Measurements from ENCODE around the gene ENSA.

Gene ENSA

DNA sequence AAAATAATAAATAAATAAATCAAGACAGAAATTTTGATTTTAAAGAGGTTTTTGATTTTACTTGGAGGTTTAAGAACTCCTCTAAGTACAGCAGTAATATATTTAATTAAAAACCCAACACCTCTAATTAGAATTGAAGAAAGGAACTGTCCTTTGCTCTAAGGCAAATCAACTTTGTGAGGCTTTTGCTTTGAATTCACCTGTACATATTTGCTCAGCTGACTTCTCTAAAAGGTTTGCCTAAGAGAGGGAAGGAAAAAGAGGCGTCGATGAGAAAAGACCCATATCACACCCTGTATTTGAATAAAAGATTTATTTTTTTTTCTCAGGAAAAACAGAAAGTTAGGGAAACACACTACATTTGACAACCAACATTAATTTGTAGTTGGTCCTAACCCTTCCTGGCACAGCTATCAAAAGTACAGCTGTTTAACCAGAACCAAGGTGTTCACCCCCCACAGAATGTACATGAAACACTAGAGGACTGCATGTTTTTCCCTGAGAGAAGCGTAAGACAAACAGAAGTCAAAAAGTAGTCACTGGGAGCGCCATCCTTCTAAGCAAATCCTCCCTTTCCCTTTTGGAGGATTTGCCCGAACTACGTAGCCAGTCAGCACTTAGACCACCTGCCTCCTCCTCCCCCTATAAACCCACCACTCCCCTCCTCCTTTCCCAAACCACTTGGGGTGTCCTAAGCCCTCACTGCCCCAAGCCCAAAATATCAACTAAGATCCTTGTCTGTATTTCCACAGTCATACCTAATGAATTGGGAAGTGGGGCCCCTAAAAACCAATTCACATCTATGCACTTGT, 54.9 kb downstream of the ENSA start:
- TF ChIP-seq CTCF (conservative IDR thresholded peaks at IDR 0.05; ENCODE audit: low read depth, low read length) = no peak
- DNase-seq (ENCODE audit: low read depth) = peak; percentile 46
- peak overlapping the region; percentile 99 for H3K4me3 ChIP-seq (ENCODE audit: low read depth, low read length)

DNA sequence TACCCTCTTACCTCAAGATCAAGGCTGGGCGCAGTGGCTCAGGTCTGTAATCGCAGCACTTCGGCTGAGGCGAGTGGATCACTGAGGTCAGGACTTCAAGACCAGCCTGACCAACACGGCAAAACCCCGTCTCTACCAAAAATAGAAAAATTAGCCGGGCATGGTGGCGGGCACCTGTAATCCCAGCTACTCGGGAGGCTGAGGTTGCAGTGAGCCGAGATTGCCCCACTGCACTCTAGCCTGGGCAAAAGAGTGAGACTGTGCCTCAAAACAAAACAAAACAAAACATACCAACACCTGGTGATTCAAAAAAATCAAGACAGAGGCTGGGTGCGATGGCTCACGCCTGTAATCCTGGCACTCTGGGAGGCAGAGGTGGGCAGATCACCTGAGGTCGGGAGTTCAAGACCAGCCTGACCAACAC, 55.8 kb downstream of the ENSA start:
- DNase-seq (ENCODE audit: low read depth) = peak; percentile 12
- H3K4me3 ChIP-seq (ENCODE audit: low read depth, low read length) = peak overlapping the region; percentile 19

GRCh38 chr1:150572918-150573647, 56.3 kb downstream of the ENSA start:
- DNase-seq (ENCODE audit: low read depth) = peak; percentile 41
- TF ChIP-seq CTCF (conservative IDR thresholded peaks at IDR 0.05; ENCODE audit: low read depth, low read length) = no peak
- H3K4me3 ChIP-seq (ENCODE audit: low read depth, low read length) = peak overlapping the region; percentile 19

All from choroid plexus epithelial cell (primary cell).